ENCODE results near the gene EPB41L4B. TPM values are rescaled to one million over a fixed set of nuclear protein-coding genes. Genes with fewer than 3 reads are reported as not detected.

Gene EPB41L4B
- total RNA-seq, 1 experiment from 2014 or later: 8.1 TPM

GRCh38 chr9:109179801-109180523, 140.9 kb downstream of the EPB41L4B start:
- no peaks in the 10 kb centered on the region for H3K36me3 ChIP-seq (ENCODE audit: control insufficient read depth in 1 of 2, insufficient read depth in 2 of 2, low read length in 2 of 2)
- ChIA-PET POLR2A (no interaction called here), CTCF (interaction anchor here (1.4 kb wide), 1 partner anchor 19 kb away, joined by 3 read pairs; no protein-coding TSS in a partner anchor), RAD21 (ENCODE audit: low non-redundant PET in 1 of 2, low total read pairs in 2 of 2, uncharacterized antibody in 2 of 2, unreplicated experiment in 2 of 2) (no interaction called here)
- H3K79me2 ChIP-seq (ENCODE audit: insufficient read depth, low read length): no peaks in the 10 kb centered on the region
- no peak overlapping the region for H2AFZ ChIP-seq (ENCODE audit: low read depth, low read length, poor library complexity, severe bottlenecking)
- H3K27ac ChIP-seq (ENCODE audit: low read depth, low read length): no peak overlapping the region
- H3K27me3 ChIP-seq (ENCODE audit: insufficient read depth, low read length): no peaks in the 10 kb centered on the region
- no peaks in the 10 kb centered on the region for H3K9me2 ChIP-seq (ENCODE audit: insufficient read depth)
- H3K4me2 ChIP-seq (ENCODE audit: low read length): no peak overlapping the region
- intact Hi-C loops (cut with micrococcal nuclease): no loop called here
- H3K9me3 ChIP-seq (ENCODE audit: control insufficient read depth in 1 of 2, insufficient read depth in 1 of 2, low read depth in 1 of 2, low read length in 2 of 2): no peaks in the 10 kb centered on the region
- no peak for TF ChIP-seq YY1 (IDR thresholded peaks at IDR 0.05; ENCODE audit: extremely low read depth, insufficient replicate concordance, low read depth, low read length)
- no peak for TF ChIP-seq TCF7L2 (IDR thresholded peaks at IDR 0.05; ENCODE audit: borderline replicate concordance, extremely low read depth, insufficient read depth, insufficient read length)
- TF ChIP-seq SP1 (IDR thresholded peaks at IDR 0.05; ENCODE audit: low read depth): no peak
- TF ChIP-seq RAD21 (IDR thresholded peaks at IDR 0.05; ENCODE audit: low read depth): no peak
- no peak for TF ChIP-seq POLR2AphosphoS5 (IDR thresholded peaks at IDR 0.05; ENCODE audit: low read depth, low read length)
- TF ChIP-seq, protein P1, sequence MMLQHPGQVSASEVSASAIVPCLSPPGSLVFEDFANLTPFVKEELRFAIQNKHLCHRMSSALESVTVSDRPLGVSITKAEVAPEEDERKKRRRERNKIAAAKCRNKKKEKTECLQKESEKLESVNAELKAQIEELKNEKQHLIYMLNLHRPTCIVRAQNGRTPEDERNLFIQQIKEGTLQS (IDR thresholded peaks at IDR 0.05): no peak
- TF ChIP-seq POLR2A (IDR thresholded peaks at IDR 0.05; ENCODE audit: borderline replicate concordance, extremely low read depth, insufficient read depth, insufficient read length): no peak
- TF ChIP-seq JUND (IDR thresholded peaks at IDR 0.05): no peak
- TF ChIP-seq CTCF (IDR thresholded peaks at IDR 0.05 in 2 of 3, conservative IDR thresholded peaks at IDR 0.05 in 1 of 3; ENCODE audit: borderline replicate concordance in 1 of 3, insufficient read depth in 1 of 3, low read depth in 2 of 3, low read length in 2 of 3): no peak
- no peak for TF ChIP-seq ELF1 (IDR thresholded peaks at IDR 0.05; ENCODE audit: borderline replicate concordance, low read depth)
- no peak for TF ChIP-seq ZNF274 (IDR thresholded peaks at IDR 0.05; ENCODE audit: low read depth, low read length)
- no peak for TF ChIP-seq EGR1 (IDR thresholded peaks at IDR 0.05; ENCODE audit: low read depth)
- TF ChIP-seq FOSL1 (IDR thresholded peaks at IDR 0.05; ENCODE audit: low read depth): no peak
- H4K20me1 ChIP-seq (ENCODE audit: insufficient read depth): no peaks in the 10 kb centered on the region
- no peak for DNase-seq (ENCODE audit: low read depth, low spot score)
- no peak overlapping the region for H3K9ac ChIP-seq (ENCODE audit: low read length)
- H3K4me3 ChIP-seq (replicated peaks in 1 of 2; ENCODE audit: low read depth in 1 of 2, low read length in 2 of 2): no peak overlapping the region
- no peak for ATAC-seq
- H3K4me1 ChIP-seq (ENCODE audit: control insufficient read depth in 1 of 2, insufficient read depth in 2 of 2, low read length in 2 of 2): peaks cover 0 to 10% of the 10 kb centered on the region in 2 experiments; a peak in 1 of 4 replicates
- no TSS peak for BruUV-seq (replicated peaks)
